ENCODE results near the gene PGPEP1. TPM values are rescaled to one million over a fixed set of nuclear protein-coding genes. Genes with fewer than 3 reads are reported as not detected.
"Not testable (repeated sequence)": the region's sequence is repeated elsewhere in the genome, so short reads cannot be mapped to it uniquely, and the experiment has no call there.

PGPEP1 gene
- total RNA-seq, 1 donor from 2014 or later, result 5.6 TPM

GRCh38 chr19:18348171-18348570 lies 7.8 kb downstream of the PGPEP1 start:
- no peak for TF ChIP-seq CTCF (IDR thresholded peaks at IDR 0.05)
- ChIA-PET POLR2A (interaction anchor here (0.6 kb wide), 1 partner anchor 943 kb away, joined by 3 read pairs; the partner anchor contains the start of gene BST2), CTCF (interaction anchor here (2.0 to 3.5 kb wide), 3 partner anchors 63 to 69 kb away, joined by 7 to 36 read pairs (median 16); no protein-coding TSS in a partner anchor)
- Mint-ChIP-seq H3K4me1 (no peaks in the 10 kb centered on the region), H3K9me3 (no peaks in the 10 kb centered on the region), H3K27me3 (no peaks in the 10 kb centered on the region), H3K27ac (no peak overlapping the region), H3K36me3 (ENCODE audit: low read depth) (peaks cover 33% of the 10 kb centered on the region), H3K4me3 (no peak overlapping the region)
- intact Hi-C loops (cut with micrococcal nuclease), result no loop called here
- ATAC-seq (ENCODE audit: low read depth) (no peak), DNase-seq (no peak)

- peaks cover 32% of the 10 kb centered on the region for H3K36me3 Mint-ChIP-seq (ENCODE audit: low read depth)
- H3K27ac Mint-ChIP-seq; H3K4me1 Mint-ChIP-seq; POLR2A ChIA-PET; H3K9me3 Mint-ChIP-seq; H3K27me3 Mint-ChIP-seq; ATAC-seq (ENCODE audit: low read depth); DNase-seq; H3K4me3 Mint-ChIP-seq: not testable (repeated sequence)
- intact Hi-C loops (cut with micrococcal nuclease), result loop anchor here (1.0 kb wide), 2 partner anchors 8 to 61 kb away; no protein-coding TSS in a partner anchor
- CTCF ChIA-PET, result interaction anchor here (1.5 to 3.5 kb wide), 6 partner anchors 10 to 70 kb away, joined by 5 to 36 read pairs (median 8); no protein-coding TSS in a partner anchor
These were observed 8.5 kb downstream of the PGPEP1 start for GRCh38 chr19:18348818-18349339.

- ChIA-PET CTCF (interaction anchor here (1.5 to 3.5 kb wide), 6 partner anchors 11 to 71 kb away, joined by 5 to 36 read pairs (median 8); no protein-coding TSS in a partner anchor), POLR2A (interaction anchor here (1.1 kb wide), 1 partner anchor 70 kb away, joined by 4 read pairs; no protein-coding TSS in a partner anchor)
- ATAC-seq (ENCODE audit: low read depth) (peak; percentile 52), DNase-seq (peak; percentile 28)
- Mint-ChIP-seq H3K4me3 (no peak overlapping the region), H3K27ac (no peak overlapping the region), H3K9me3 (no peaks in the 10 kb centered on the region), H3K36me3 (ENCODE audit: low read depth) (peaks cover 25% of the 10 kb centered on the region), H3K4me1 (no peaks in the 10 kb centered on the region), H3K27me3 (no peaks in the 10 kb centered on the region)
- TF ChIP-seq CTCF (IDR thresholded peaks at IDR 0.05), result no peak
- intact Hi-C loops (cut with micrococcal nuclease), result loop anchor here (1.0 to 5.0 kb wide), 3 partner anchors 8 to 61 kb away; partner anchors contain the start of gene GDF15
These were observed 9.2 kb downstream of the PGPEP1 start for GRCh38 chr19:18349524-18350128.

GRCh38 chr19:18350490-18350889 lies 10.1 kb downstream of the PGPEP1 start:
- intact Hi-C loops (cut with micrococcal nuclease), result loop anchor here (5.0 kb wide), 1 partner anchor 37 kb away; the partner anchor contains the start of gene GDF15
- DNase-seq, result no peak
- ChIA-PET CTCF (interaction anchor here (1.9 to 3.5 kb wide), 5 partner anchors 38 to 72 kb away, joined by 5 to 36 read pairs (median 9); no protein-coding TSS in a partner anchor), POLR2A (interaction anchor here (0.6 to 1.1 kb wide), 2 partner anchors 58 to 71 kb away, joined by 4 read pairs; no protein-coding TSS in a partner anchor)
- Mint-ChIP-seq H3K36me3 (ENCODE audit: low read depth) (peaks cover 26% of the 10 kb centered on the region), H3K27me3 (no peaks in the 10 kb centered on the region), H3K27ac (no peak overlapping the region), H3K4me1 (no peaks in the 10 kb centered on the region), H3K9me3 (no peaks in the 10 kb centered on the region), H3K4me3 (no peak overlapping the region)
- TF ChIP-seq CTCF (IDR thresholded peaks at IDR 0.05), result no peak
- no peak for ATAC-seq (ENCODE audit: low read depth)

- H3K27me3 Mint-ChIP-seq, result no peaks in the 10 kb centered on the region
- POLR2A ChIA-PET, result interaction anchor here (0.7 kb wide), 2 partner anchors 35 to 69 kb away, joined by 5 to 6 read pairs; no protein-coding TSS in a partner anchor
- H3K4me3 Mint-ChIP-seq, result no peak overlapping the region
- no peaks in the 10 kb centered on the region for H3K9me3 Mint-ChIP-seq
- TF ChIP-seq CTCF (IDR thresholded peaks at IDR 0.05), result no peak
- intact Hi-C loops (cut with micrococcal nuclease), result loop anchor here (5.0 kb wide), 1 partner anchor 36 kb away; the partner anchor contains the start of gene GDF15
- ATAC-seq (ENCODE audit: low read depth), result no peak
- H3K27ac Mint-ChIP-seq, result no peak overlapping the region
- no peak for DNase-seq
- H3K4me1 Mint-ChIP-seq, result no peaks in the 10 kb centered on the region
- CTCF ChIA-PET, result interaction anchor here (3.5 kb wide), 1 partner anchor 60 kb away, joined by 36 read pairs; no protein-coding TSS in a partner anchor
- H3K36me3 Mint-ChIP-seq (ENCODE audit: low read depth), result peaks cover 27% of the 10 kb centered on the region
These were observed 11.1 kb downstream of the PGPEP1 start for GRCh38 chr19:18351544-18351943.

Measured in activated B cell treated with CpG ODN at 0.5 μM for 24 hours (primary cell).